Globus pallidus (tissue), 1 donor: ENCODE results near the gene SNX4.
"Not testable (repeated sequence)": the region's sequence is repeated elsewhere in the genome, so short reads cannot be mapped to it uniquely, and the experiment has no call there.

ENCODE experiments used
- DNase-seq: peaks from one replicate; pipeline ENCODE4 v3.0.0-alpha.2; 2015; ENCODE audit warnings: low spot score

SNX4 gene

GRCh38 chr3:125462722-125463299 lies 57.2 kb downstream of the SNX4 start:
- no peak for DNase-seq

GRCh38 chr3:125461896-125462295 lies 58.1 kb downstream of the SNX4 start:
- no peak for DNase-seq

- no peak for DNase-seq
These were observed 59.8 kb downstream of the SNX4 start for GRCh38 chr3:125460233-125460632.

GRCh38 chr3:125443923-125444322 lies 76.1 kb downstream of the SNX4 start:
- DNase-seq = no peak

GRCh38 chr3:125442506-125442905 lies 77.5 kb downstream of the SNX4 start:
- no peak for DNase-seq

- DNase-seq = no peak
These were observed 79.0 kb downstream of the SNX4 start for GRCh38 chr3:125440970-125441369.

- DNase-seq = no peak
These were observed 79.4 kb downstream of the SNX4 start for GRCh38 chr3:125440559-125440955.

- DNase-seq = peak; percentile 38
These were observed 82.2 kb downstream of the SNX4 start for GRCh38 chr3:125437631-125438435.

GRCh38 chr3:125436921-125437320 lies 83.1 kb downstream of the SNX4 start:
- no peak for DNase-seq

GRCh38 chr3:125435231-125435630 lies 84.8 kb downstream of the SNX4 start:
- no peak for DNase-seq

GRCh38 chr3:125434582-125435011 lies 85.4 kb downstream of the SNX4 start:
- no peak for DNase-seq

- DNase-seq = no peak
These were observed 86.4 kb downstream of the SNX4 start for GRCh38 chr3:125433611-125434041.

- DNase-seq = no peak
These were observed 86.9 kb downstream of the SNX4 start for GRCh38 chr3:125433091-125433534.

GRCh38 chr3:125431912-125432790 lies 87.9 kb downstream of the SNX4 start:
- no peak for DNase-seq

- no peak for DNase-seq
These were observed 88.6 kb downstream of the SNX4 start for GRCh38 chr3:125431391-125431790.

- DNase-seq = no peak
These were observed 91.7 kb downstream of the SNX4 start for GRCh38 chr3:125428216-125428830.

- DNase-seq = no peak
These were observed 101.7 kb downstream of the SNX4 start for GRCh38 chr3:125418306-125418705.

- DNase-seq = no peak
These were observed 103.8 kb downstream of the SNX4 start for GRCh38 chr3:125416235-125416634.

GRCh38 chr3:125414669-125415068 lies 105.3 kb downstream of the SNX4 start:
- no peak for DNase-seq

GRCh38 chr3:125410922-125411321 lies 109.1 kb downstream of the SNX4 start:
- DNase-seq = no peak

GRCh38 chr3:125406070-125406469 lies 113.9 kb downstream of the SNX4 start:
- no peak for DNase-seq

- not testable (repeated sequence) for DNase-seq
These were observed 114.5 kb downstream of the SNX4 start for GRCh38 chr3:125405515-125405914.
